ENCODE data around the gene BAZ2B.

- TF ChIP-seq CTCF (IDR thresholded peaks at IDR 0.05; ENCODE audit: low read length) (no peak), EZH2 (IDR thresholded peaks at IDR 0.05; ENCODE audit: borderline replicate concordance, low read length) (no peak)
Measured at GRCh38 chr2:159307942-159308341, 308.4 kb downstream of the BAZ2B start.
